ENCODE results near the gene CROCC2.

CROCC2 gene

DNA sequence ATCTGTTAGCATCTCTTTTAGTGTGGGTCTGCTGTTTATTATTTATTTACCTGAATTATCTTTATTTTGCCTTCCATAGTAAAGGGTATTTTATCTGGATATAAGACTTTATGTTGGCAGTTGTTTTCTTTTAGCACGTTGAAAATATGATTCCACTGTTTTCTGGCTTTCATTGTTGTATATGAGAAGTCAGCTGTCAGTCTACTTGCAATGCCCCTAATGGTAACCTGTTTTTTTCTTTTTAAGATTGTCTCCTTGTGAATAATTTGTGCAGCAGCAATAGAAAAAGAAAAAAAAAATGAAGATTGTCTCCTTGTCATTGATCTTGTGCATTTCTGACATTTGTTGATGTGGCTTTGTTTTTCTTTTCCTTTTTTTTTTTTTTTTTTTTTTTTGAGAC is 119.5 kb downstream of the CROCC2 start:
- POLR2A ChIA-PET (ENCODE audit: low non-redundant PET): no interaction called here
- CTCF ChIA-PET: no interaction called here
- DNase-seq (ENCODE audit: low spot score): no peak
- TF ChIP-seq, protein P1, sequence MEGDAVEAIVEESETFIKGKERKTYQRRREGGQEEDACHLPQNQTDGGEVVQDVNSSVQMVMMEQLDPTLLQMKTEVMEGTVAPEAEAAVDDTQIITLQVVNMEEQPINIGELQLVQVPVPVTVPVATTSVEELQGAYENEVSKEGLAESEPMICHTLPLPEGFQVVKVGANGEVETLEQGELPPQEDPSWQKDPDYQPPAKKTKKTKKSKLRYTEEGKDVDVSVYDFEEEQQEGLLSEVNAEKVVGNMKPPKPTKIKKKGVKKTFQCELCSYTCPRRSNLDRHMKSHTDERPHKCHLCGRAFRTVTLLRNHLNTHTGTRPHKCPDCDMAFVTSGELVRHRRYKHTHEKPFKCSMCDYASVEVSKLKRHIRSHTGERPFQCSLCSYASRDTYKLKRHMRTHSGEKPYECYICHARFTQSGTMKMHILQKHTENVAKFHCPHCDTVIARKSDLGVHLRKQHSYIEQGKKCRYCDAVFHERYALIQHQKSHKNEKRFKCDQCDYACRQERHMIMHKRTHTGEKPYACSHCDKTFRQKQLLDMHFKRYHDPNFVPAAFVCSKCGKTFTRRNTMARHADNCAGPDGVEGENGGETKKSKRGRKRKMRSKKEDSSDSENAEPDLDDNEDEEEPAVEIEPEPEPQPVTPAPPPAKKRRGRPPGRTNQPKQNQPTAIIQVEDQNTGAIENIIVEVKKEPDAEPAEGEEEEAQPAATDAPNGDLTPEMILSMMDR (conservative IDR thresholded peaks at IDR 0.05; ENCODE audit: low read depth): no peak
- no peak overlapping the region for H3K27ac ChIP-seq

DNA sequence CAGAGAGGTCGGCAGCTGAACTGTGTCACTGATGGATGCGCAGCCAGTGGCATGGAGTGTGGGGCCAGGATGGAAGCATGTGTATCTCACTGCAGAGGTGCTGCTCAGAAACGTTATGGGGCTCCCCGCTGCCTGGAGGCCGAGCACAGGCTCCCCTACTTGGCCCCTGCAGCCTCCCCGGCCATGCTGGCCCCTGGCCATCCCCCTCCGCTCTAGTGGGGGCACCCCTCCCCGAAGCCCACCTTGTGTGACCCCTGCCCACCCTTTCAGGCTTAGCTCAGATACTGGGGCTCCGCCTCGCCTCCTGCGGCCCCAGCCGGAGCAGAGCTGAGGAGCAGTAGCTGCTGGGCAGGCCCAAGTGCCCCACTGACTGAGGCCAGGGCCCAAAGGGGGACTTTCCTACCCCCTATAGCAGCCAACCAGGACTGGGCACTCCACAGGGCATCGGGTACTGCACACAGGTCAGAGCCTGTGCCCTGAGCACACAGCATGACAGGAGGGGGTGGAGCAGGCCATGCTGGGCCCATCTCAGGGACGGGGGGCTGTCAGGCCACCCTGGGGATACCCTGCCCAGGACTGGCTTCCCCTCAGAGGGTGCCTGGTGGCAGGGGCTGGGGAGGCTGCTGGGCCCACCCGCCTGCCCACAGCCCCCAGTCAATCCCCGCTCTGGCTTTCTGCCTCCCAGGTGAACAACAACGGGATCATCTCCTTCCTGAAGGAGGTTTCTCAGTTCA is 123.6 kb downstream of the CROCC2 start:
- POLR2A ChIA-PET (ENCODE audit: low non-redundant PET): no interaction called here
- TF ChIP-seq, protein P1 (conservative IDR thresholded peaks at IDR 0.05; ENCODE audit: low read depth): no peak
- no peak for DNase-seq (ENCODE audit: low spot score)
- no peak overlapping the region for H3K27ac ChIP-seq
- CTCF ChIA-PET: no interaction called here

DNA sequence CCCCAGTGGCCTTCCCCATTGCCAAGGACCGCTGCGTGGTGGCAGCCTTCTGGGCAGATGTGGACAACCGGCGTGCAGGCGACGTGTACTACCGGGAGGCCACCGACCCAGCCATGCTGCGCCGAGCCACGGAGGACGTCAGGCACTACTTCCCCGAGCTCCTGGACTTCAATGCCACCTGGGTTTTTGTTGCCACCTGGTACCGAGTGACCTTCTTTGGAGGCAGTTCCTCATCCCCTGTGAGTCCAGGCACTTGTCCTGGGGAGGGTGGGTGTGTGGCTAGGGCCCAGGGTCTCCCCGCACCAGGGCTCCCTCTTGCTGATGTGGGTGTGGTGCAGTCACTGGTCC is 124.2 kb downstream of the CROCC2 start:
- TF ChIP-seq, protein P1 (conservative IDR thresholded peaks at IDR 0.05; ENCODE audit: low read depth): no peak
- ChIA-PET CTCF (no interaction called here), POLR2A (ENCODE audit: low non-redundant PET) (no interaction called here)
- no peak overlapping the region for H3K27ac ChIP-seq
- no peak for DNase-seq (ENCODE audit: low spot score)

DNA sequence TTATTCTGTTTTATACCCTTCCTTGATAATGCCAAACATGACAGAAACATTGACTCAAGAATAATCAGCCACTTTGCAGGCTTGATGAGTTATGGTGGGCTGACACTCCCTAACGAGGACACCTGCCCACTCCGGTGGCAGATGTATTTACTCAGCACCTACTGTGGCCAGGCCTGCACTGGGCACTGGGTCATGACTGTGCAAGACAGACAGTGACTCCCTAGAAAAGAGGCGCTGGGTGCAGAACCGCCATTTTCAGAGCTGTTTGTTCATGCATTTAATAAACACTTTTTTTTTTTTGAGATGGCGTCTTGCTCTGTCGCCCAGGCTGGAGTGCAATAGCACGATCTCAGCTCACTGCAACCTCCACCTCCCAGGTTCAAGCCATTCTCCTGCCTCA is 124.7 kb downstream of the CROCC2 start:
- CTCF ChIA-PET: interaction anchor here (0.5 kb wide), 1 partner anchor 46 kb away, joined by 3 read pairs; no protein-coding TSS in a partner anchor

DNA sequence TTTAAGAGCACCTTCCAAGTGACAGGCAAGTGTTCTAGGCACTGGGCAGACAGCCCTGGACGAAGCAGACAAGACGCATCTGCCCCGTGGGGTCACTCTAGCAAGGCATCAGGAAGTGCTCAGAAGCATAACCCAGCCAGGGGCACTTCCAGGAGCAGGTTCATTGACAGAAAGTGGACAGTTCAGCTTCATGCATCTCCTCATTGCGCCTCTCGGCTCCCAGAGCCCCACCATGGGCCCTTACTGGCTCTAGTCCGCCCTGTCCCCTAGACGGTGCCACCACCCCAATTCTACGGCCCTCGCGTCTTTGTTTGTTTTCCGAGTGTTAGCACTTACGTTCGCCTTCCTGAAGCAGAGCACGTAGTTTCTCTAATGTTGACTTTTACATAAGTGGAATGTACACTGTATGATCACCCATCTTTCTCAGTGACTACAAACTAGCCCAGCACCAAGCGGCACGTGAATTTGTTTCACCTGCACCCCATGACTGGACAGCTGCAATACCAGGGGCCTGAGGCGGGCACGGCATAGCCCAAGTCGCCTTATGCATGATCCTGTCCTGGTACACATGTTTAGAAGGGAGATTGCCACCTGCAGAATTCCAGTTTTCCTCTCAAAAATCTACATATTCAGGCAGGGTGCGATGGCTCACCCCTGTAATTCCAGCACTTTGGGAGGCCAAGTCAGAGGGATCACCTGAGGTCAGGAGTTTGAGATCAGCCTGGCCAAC is 125.5 kb downstream of the CROCC2 start:
- ChIA-PET CTCF (interaction anchor here (0.5 kb wide), 1 partner anchor 45 kb away, joined by 3 read pairs; no protein-coding TSS in a partner anchor), POLR2A (ENCODE audit: low non-redundant PET) (no interaction called here)
- no peak for DNase-seq (ENCODE audit: low spot score)
- H3K27ac ChIP-seq: no peak overlapping the region
- TF ChIP-seq, protein P1 (conservative IDR thresholded peaks at IDR 0.05; ENCODE audit: low read depth): no peak

More for the DNA sequence above, 124.7 kb downstream of the CROCC2 start:
- TF ChIP-seq, protein P1 (conservative IDR thresholded peaks at IDR 0.05; ENCODE audit: low read depth): no peak
- no peak for DNase-seq (ENCODE audit: low spot score)
- POLR2A ChIA-PET (ENCODE audit: low non-redundant PET): no interaction called here
- no peak overlapping the region for H3K27ac ChIP-seq

GRCh38 chr2:241033336-241033987 is 127.3 kb downstream of the CROCC2 start:
- ChIA-PET CTCF (no interaction called here), POLR2A (ENCODE audit: low non-redundant PET) (no interaction called here)
- TF ChIP-seq, protein P1 (conservative IDR thresholded peaks at IDR 0.05; ENCODE audit: low read depth): no peak
- H3K27ac ChIP-seq: no peak overlapping the region
- DNase-seq (ENCODE audit: low spot score): no peak

Data from RWPE1 (cell line).